Fibroblast of pulmonary artery (primary cell): ENCODE measurements around the gene GIMAP8.

Experiments
- DNase-seq: peaks from one replicate; pipeline ENCODE4 v3.0.0-alpha.2; 2010; ENCODE audit warnings: low read depth
- H3K4me3 ChIP-seq: replicated peaks from 2 replicates; pipeline ENCODE4 v1.5.1; 2011; ENCODE audit warnings: low read depth, mild to moderate bottlenecking, control low read depth, low read length, moderate library complexity
- TF ChIP-seq, protein P1 (sequence below): IDR thresholded peaks from 2 replicates; pipeline ENCODE4 v1.5.1; 2011; ENCODE audit warnings: mild to moderate bottlenecking, control low read depth, low read length, inconsistent platforms; ENCODE audit errors: missing control alignments

GIMAP8 gene

GRCh38 chr7:150450491-150451001, at the start of gene GIMAP8:
GIMAP8 (plus strand) TSS chr7:150450630; CDS start chr7:150466699, 16,069 bp downstream.
- no peak within 1 kb of the TSS for H3K4me3 ChIP-seq
- TF ChIP-seq, protein P1, sequence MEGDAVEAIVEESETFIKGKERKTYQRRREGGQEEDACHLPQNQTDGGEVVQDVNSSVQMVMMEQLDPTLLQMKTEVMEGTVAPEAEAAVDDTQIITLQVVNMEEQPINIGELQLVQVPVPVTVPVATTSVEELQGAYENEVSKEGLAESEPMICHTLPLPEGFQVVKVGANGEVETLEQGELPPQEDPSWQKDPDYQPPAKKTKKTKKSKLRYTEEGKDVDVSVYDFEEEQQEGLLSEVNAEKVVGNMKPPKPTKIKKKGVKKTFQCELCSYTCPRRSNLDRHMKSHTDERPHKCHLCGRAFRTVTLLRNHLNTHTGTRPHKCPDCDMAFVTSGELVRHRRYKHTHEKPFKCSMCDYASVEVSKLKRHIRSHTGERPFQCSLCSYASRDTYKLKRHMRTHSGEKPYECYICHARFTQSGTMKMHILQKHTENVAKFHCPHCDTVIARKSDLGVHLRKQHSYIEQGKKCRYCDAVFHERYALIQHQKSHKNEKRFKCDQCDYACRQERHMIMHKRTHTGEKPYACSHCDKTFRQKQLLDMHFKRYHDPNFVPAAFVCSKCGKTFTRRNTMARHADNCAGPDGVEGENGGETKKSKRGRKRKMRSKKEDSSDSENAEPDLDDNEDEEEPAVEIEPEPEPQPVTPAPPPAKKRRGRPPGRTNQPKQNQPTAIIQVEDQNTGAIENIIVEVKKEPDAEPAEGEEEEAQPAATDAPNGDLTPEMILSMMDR, result no peak
- no peak for DNase-seq

DNA sequence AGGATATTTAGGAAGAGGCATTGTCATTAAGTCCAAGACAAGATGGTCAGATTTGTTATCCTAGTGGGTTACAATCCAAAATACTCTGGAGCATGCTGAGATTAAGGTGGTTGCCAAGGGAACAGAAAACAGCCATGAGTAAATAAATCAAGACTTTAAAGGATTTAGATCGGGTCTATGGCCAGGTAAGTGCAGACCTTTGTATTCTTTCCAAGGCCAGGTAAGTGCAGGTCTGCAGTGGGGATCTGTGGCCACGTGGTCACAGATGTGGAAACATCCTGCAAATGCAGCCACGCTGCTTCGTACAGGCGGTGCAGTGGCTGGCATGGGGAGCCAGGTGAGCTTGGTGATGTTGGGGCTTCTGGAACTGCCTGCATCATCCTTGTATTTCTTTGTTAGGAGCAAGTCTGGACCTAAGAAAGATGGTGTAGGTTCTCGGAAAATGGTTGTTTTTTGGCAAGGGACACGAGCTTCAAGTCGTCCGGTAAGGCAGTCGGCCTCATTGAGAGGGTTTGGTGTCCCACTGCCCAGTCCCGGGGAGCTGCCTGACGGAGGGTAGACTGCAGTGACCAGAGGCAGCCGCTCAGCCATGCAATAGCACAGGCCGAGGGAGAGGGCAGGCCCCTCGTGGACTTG, 49.5 kb upstream of the GIMAP8 start:
- no peak for DNase-seq
- TF ChIP-seq, protein P1, result no peak
- H3K4me3 ChIP-seq, result no peak overlapping the region

DNA sequence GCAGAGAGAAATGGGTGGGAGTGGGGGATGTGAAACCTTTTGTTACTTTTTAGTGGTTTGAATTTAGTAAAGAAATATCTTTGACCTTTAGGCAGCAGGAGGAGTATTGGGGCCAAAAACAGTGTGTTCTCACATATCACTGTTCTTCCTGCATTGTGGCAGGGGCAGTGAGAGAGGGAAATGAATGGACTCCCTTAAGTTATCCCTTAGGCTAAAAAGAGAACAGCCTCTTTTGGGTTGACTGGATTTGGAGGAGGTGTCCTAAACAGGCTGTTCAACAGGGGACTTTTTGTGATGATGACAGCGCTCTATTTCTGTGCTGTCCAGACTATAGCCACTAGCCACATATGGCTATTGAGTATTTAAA, 49.0 kb upstream of the GIMAP8 start:
- TF ChIP-seq, protein P1, result no peak
- no peak for DNase-seq
- no peak overlapping the region for H3K4me3 ChIP-seq

DNA sequence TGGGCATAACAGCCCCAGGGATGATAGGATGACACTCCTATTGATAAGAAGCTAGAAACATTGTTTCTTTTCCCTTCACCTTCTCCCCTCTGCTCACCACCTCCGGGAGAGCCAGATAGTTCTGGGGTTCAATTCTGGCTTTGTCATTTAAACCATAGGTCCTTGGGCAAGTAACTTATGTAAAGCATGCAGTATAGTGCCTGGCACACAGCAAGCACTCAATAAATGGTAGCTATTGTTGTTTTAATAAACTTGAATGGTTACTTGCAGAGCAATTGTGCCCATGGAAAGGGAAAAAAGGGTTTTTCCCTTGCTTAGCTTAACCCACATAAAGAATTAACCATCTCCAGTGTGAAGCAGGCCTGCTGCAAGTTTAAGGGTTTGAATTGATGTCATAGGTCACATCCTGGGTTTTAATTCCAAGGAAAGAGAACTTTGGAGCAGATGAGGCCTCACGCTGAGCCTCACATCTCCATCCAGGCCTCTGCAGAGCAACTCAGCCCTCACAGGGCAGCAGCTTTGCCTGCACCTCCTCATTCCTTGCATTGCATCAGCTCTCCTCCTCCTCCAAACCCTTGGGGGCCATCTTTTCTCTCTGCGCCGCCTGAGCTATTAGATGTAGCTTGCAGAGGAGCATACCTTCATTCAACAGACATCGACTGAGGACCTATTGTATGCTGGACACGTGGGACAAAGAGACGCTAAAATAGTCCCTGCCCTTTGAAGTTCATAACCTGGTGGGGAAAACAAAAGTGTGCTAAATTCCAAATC, 48.4 kb upstream of the GIMAP8 start:
- no peak for DNase-seq
- no peak overlapping the region for H3K4me3 ChIP-seq
- TF ChIP-seq, protein P1, result no peak

DNA sequence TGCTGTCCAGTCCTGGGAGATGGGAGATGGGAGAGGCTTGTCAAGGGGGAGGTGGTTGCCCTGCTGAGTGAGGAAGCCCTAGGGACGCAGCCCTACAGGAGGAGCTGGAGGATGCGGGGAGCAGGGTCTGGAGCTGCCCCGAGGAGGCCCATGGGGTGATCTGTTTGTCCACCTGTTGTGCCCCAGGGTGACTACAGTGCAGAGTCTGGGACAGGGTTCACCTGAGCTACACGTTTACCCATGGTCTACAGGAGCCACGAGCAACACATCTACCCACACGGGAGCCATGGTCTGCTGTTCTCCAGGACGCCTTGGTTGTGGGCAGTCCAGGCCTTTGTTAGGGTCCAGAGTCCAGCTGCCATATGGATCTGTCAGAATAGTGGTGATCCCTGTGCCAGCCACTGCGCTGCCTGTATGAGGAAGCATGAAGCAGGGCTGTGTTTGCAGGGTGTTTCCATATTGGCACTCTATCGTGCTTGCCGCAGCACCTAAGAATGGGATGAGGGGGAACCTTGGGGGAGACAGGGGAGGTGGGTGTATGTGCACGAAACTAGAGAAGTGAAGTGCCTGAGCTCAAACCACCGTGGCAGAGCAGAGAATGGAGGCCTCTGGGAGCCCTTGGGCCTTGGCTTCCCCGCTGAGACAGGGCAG, 47.6 kb upstream of the GIMAP8 start:
- H3K4me3 ChIP-seq, result no peak overlapping the region
- no peak for DNase-seq
- TF ChIP-seq, protein P1, result no peak

- no peak overlapping the region for H3K4me3 ChIP-seq
- DNase-seq, result no peak
- TF ChIP-seq, protein P1, result no peak
Measured at GRCh38 chr7:150403376-150404171, 46.9 kb upstream of the GIMAP8 start.
